ENCODE measurements around the gene SLC5A8.

DNA sequence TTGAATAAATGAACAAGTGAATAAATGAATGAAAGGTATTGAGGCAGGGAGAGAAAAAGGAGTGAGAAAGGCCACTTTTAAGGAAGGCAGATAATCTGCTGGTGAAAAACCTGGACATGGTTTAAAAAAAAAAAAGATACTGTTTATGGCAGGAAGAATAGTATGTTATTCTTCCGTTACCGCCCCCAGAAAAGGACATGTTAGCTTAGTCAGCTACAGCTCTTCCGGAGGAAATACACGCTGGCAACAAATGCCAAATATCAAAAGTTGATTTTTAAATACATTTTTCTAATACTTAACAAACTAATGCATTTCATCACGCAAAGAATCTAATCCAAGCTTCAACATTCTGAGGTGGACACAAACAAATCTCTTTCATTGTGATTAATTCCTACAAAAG, 43.2 kb downstream of the SLC5A8 start:
- TF ChIP-seq, protein P1, sequence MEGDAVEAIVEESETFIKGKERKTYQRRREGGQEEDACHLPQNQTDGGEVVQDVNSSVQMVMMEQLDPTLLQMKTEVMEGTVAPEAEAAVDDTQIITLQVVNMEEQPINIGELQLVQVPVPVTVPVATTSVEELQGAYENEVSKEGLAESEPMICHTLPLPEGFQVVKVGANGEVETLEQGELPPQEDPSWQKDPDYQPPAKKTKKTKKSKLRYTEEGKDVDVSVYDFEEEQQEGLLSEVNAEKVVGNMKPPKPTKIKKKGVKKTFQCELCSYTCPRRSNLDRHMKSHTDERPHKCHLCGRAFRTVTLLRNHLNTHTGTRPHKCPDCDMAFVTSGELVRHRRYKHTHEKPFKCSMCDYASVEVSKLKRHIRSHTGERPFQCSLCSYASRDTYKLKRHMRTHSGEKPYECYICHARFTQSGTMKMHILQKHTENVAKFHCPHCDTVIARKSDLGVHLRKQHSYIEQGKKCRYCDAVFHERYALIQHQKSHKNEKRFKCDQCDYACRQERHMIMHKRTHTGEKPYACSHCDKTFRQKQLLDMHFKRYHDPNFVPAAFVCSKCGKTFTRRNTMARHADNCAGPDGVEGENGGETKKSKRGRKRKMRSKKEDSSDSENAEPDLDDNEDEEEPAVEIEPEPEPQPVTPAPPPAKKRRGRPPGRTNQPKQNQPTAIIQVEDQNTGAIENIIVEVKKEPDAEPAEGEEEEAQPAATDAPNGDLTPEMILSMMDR (IDR thresholded peaks at IDR 0.05; ENCODE audit: low read depth, low read length, missing input control) = no peak
- TF ChIP-seq, protein P2, sequence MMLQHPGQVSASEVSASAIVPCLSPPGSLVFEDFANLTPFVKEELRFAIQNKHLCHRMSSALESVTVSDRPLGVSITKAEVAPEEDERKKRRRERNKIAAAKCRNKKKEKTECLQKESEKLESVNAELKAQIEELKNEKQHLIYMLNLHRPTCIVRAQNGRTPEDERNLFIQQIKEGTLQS (IDR thresholded peaks at IDR 0.05) = no peak
- TF ChIP-seq RAD21 (IDR thresholded peaks at IDR 0.05) = no peak
- TF ChIP-seq, protein P3, sequence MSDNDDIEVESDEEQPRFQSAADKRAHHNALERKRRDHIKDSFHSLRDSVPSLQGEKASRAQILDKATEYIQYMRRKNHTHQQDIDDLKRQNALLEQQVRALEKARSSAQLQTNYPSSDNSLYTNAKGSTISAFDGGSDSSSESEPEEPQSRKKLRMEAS (IDR thresholded peaks at IDR 0.05) = no peak
- no peak for TF ChIP-seq FOXA1 (IDR thresholded peaks at IDR 0.05)
- no peak for TF ChIP-seq JUND (IDR thresholded peaks at IDR 0.05)
